Erythroblast (primary cell): ENCODE data around the gene EP400.

Source experiments
- GATA1 ChIP-seq: IDR thresholded peaks from 2 replicates; pipeline ENCODE4 v1.6.1; 2011; ENCODE audit warnings: low read depth, mild to moderate bottlenecking, control low read depth, low read length, moderate library complexity
- POLR2A ChIP-seq: IDR thresholded peaks from 2 replicates; pipeline ENCODE4 v1.6.1; 2011; ENCODE audit warnings: mild to moderate bottlenecking, low read length

GRCh38 chr12:131904346-131904745 lies 45.4 kb upstream of the EP400 start:
- no peak for TF ChIP-seq POLR2A
- TF ChIP-seq GATA1 = no peak
